ENCODE measurements around the gene PRAME.

GRCh38 chr22:22521631-22522030, 37.4 kb downstream of the PRAME start:
- TF ChIP-seq CTCF (conservative IDR thresholded peaks at IDR 0.05; ENCODE audit: low read length) (no peak), EZH2phosphoT487 (IDR thresholded peaks at IDR 0.05; ENCODE audit: borderline replicate concordance) (no peak)
